ENCODE measurements around the gene MON1A.
"Not testable (repeated sequence)": the region's sequence is repeated elsewhere in the genome, so short reads cannot be mapped to it uniquely, and the experiment has no call there.

- TF ChIP-seq CTCF (IDR thresholded peaks at IDR 0.05; ENCODE audit: low read length); EZH2phosphoT487 (IDR thresholded peaks at IDR 0.05; ENCODE audit: low read length); EZH2 (optimal IDR thresholded peaks at IDR 0.05; ENCODE audit: low read depth, low read length): not testable (repeated sequence)
Observed at GRCh38 chr3:49904448-49904847, 25.2 kb downstream of the MON1A start.
